ENCODE results near the gene NHSL1.
A peak's percentile ranks its signal among the peaks of the same experiment; 100 is the strongest.
"Not testable (repeated sequence)": the region's sequence is repeated elsewhere in the genome, so short reads cannot be mapped to it uniquely, and the experiment has no call there.

The NHSL1 gene

GRCh38 chr6:138434096-138434495, 65.2 kb downstream of the NHSL1 start:
- no peaks in the 10 kb centered on the region for H3K9me3 Mint-ChIP-seq
- H3K27ac Mint-ChIP-seq = no peak overlapping the region

GRCh38 chr6:138432063-138432356, 67.3 kb downstream of the NHSL1 start:
- ATAC-seq (no peak), DNase-seq (no peak)
- no peaks in the 10 kb centered on the region for H3K9me3 Mint-ChIP-seq
- H3K4me1 Mint-ChIP-seq = peaks cover 5% of the 10 kb centered on the region
- peaks cover 14% of the 10 kb centered on the region for H3K27me3 Mint-ChIP-seq
- H3K27ac Mint-ChIP-seq = no peak overlapping the region
- no peak overlapping the region for H3K4me3 Mint-ChIP-seq

More at GRCh38 chr6:138434096-138434495, 65.2 kb downstream of the NHSL1 start:
- Mint-ChIP-seq H3K4me1 (peaks cover 4% of the 10 kb centered on the region), H3K4me3 (no peak overlapping the region), H3K27me3 (peaks cover 13% of the 10 kb centered on the region)
- DNase-seq = no peak
- ATAC-seq = no peak

GRCh38 chr6:138431256-138432062, 67.8 kb downstream of the NHSL1 start:
- H3K27ac Mint-ChIP-seq = peak overlapping the region in 1 of 2 donors; percentile 7
- no peak for ATAC-seq

GRCh38 chr6:138430361-138431145, 68.7 kb downstream of the NHSL1 start:
- peak overlapping the region in 1 of 2 donors; percentile 29 for H3K27ac Mint-ChIP-seq
- peak; percentile 27 for ATAC-seq

More at GRCh38 chr6:138431256-138432062, 67.8 kb downstream of the NHSL1 start:
- no peak for DNase-seq
- H3K27me3 Mint-ChIP-seq = peaks cover 14% of the 10 kb centered on the region
- H3K4me3 Mint-ChIP-seq = no peak overlapping the region
- H3K4me1 Mint-ChIP-seq = peaks cover 5% of the 10 kb centered on the region
- no peaks in the 10 kb centered on the region for H3K9me3 Mint-ChIP-seq

GRCh38 chr6:138429761-138430160, 69.5 kb downstream of the NHSL1 start:
- no peaks in the 10 kb centered on the region for H3K9me3 Mint-ChIP-seq
- H3K4me3 Mint-ChIP-seq = no peak overlapping the region
- no peak for ATAC-seq

More at GRCh38 chr6:138430361-138431145, 68.7 kb downstream of the NHSL1 start:
- H3K27me3 Mint-ChIP-seq = peaks cover 14% of the 10 kb centered on the region
- no peaks in the 10 kb centered on the region for H3K9me3 Mint-ChIP-seq
- peaks cover 5% of the 10 kb centered on the region for H3K4me1 Mint-ChIP-seq
- no peak for DNase-seq
- H3K4me3 Mint-ChIP-seq = no peak overlapping the region

GRCh38 chr6:138428944-138429598, 70.2 kb downstream of the NHSL1 start:
- H3K27me3 Mint-ChIP-seq = peaks cover 14% of the 10 kb centered on the region
- no peaks in the 10 kb centered on the region for H3K9me3 Mint-ChIP-seq
- H3K4me3 Mint-ChIP-seq = no peak overlapping the region
- H3K27ac Mint-ChIP-seq = no peak overlapping the region
- H3K4me1 Mint-ChIP-seq = peaks cover 5% of the 10 kb centered on the region
- DNase-seq (no peak), ATAC-seq (peak; percentile 62)

More at GRCh38 chr6:138429761-138430160, 69.5 kb downstream of the NHSL1 start:
- no peak for DNase-seq
- peaks cover 14% of the 10 kb centered on the region for H3K27me3 Mint-ChIP-seq
- no peak overlapping the region for H3K27ac Mint-ChIP-seq
- peaks cover 5% of the 10 kb centered on the region for H3K4me1 Mint-ChIP-seq

- no peak overlapping the region for H3K4me3 Mint-ChIP-seq
- H3K27ac Mint-ChIP-seq = no peak overlapping the region
- H3K9me3 Mint-ChIP-seq = no peaks in the 10 kb centered on the region
- ATAC-seq (no peak), DNase-seq (no peak)
- H3K4me1 Mint-ChIP-seq = peaks cover 11% of the 10 kb centered on the region
- peaks cover 14% of the 10 kb centered on the region for H3K27me3 Mint-ChIP-seq
These were observed 71.6 kb downstream of the NHSL1 start for GRCh38 chr6:138427701-138428100.

GRCh38 chr6:138426500-138427123, 72.7 kb downstream of the NHSL1 start:
- no peak for DNase-seq
- Mint-ChIP-seq H3K9me3 (no peaks in the 10 kb centered on the region), H3K4me3 (no peak overlapping the region), H3K27me3 (peaks cover 14% of the 10 kb centered on the region), H3K4me1 (peaks cover 11% of the 10 kb centered on the region), H3K27ac (no peak overlapping the region)
- no peak for ATAC-seq

GRCh38 chr6:138425256-138425655, 74.0 kb downstream of the NHSL1 start:
- not testable (repeated sequence) for H3K4me3 Mint-ChIP-seq, H3K27ac Mint-ChIP-seq, H3K9me3 Mint-ChIP-seq, ATAC-seq, H3K27me3 Mint-ChIP-seq, DNase-seq
- H3K4me1 Mint-ChIP-seq = peaks cover 11% of the 10 kb centered on the region

- ATAC-seq = peak; percentile 30
- no peak for DNase-seq
- no peaks in the 10 kb centered on the region for H3K9me3 Mint-ChIP-seq
- no peak overlapping the region for H3K27ac Mint-ChIP-seq
- peaks cover 2% of the 10 kb centered on the region for H3K27me3 Mint-ChIP-seq
- H3K4me3 Mint-ChIP-seq = no peak overlapping the region
- H3K4me1 Mint-ChIP-seq = peaks cover 8% of the 10 kb centered on the region
These were observed 75.0 kb downstream of the NHSL1 start for GRCh38 chr6:138424004-138424904.

- Mint-ChIP-seq H3K27ac (no peak overlapping the region), H3K9me3 (peaks cover 0 to 5% of the 10 kb centered on the region in 2 donors), H3K27me3 (no peaks in the 10 kb centered on the region), H3K4me3 (no peak overlapping the region), H3K4me1 (peaks cover 6% of the 10 kb centered on the region)
- no peak for ATAC-seq
- no peak for DNase-seq
These were observed 76.4 kb downstream of the NHSL1 start for GRCh38 chr6:138422861-138423260.

- Mint-ChIP-seq H3K4me1 (peaks cover 6% of the 10 kb centered on the region), H3K27me3 (no peaks in the 10 kb centered on the region), H3K4me3 (no peak overlapping the region)
These were observed 77.7 kb downstream of the NHSL1 start for GRCh38 chr6:138421608-138422007.

GRCh38 chr6:138421089-138421488, 78.2 kb downstream of the NHSL1 start:
- no peaks in the 10 kb centered on the region for H3K27me3 Mint-ChIP-seq
- H3K27ac Mint-ChIP-seq = no peak overlapping the region
- DNase-seq (no peak), ATAC-seq (no peak)
- H3K4me1 Mint-ChIP-seq = peaks cover 6% of the 10 kb centered on the region
- no peak overlapping the region for H3K4me3 Mint-ChIP-seq
- H3K9me3 Mint-ChIP-seq = peaks cover 0 to 5% of the 10 kb centered on the region in 2 donors

More at GRCh38 chr6:138421608-138422007, 77.7 kb downstream of the NHSL1 start:
- ATAC-seq = no peak
- no peak for DNase-seq
- Mint-ChIP-seq H3K9me3 (peaks cover 0 to 5% of the 10 kb centered on the region in 2 donors), H3K27ac (no peak overlapping the region)

GRCh38 chr6:138420356-138420755, 78.9 kb downstream of the NHSL1 start:
- Mint-ChIP-seq H3K27me3 (no peaks in the 10 kb centered on the region), H3K9me3 (peaks cover 0 to 5% of the 10 kb centered on the region in 2 donors), H3K4me1 (peaks cover 6% of the 10 kb centered on the region), H3K4me3 (no peak overlapping the region), H3K27ac (peak overlapping the region in 1 of 2 donors; percentile 49)
- no peak for ATAC-seq
- no peak for DNase-seq

Data from stimulated activated naive CD8-positive, alpha-beta T cell treated with anti-CD3 and anti-CD28 coated beads, Interleukin-15, amount 100 ng/mL, for 72 hours (primary cell).